ENCODE results near the gene ASTN2.

Gene ASTN2

GRCh38 chr9:117180896-117181445 is 233.9 kb downstream of the ASTN2 start:
- DNase-seq (ENCODE audit: low read depth in 1 of 2, low spot score in 1 of 2), result no peak

GRCh38 chr9:117178596-117179375 is 236.1 kb downstream of the ASTN2 start:
- no peak for DNase-seq (ENCODE audit: low read depth in 1 of 2, low spot score in 1 of 2)

- DNase-seq (ENCODE audit: low read depth in 1 of 2, low spot score in 1 of 2), result no peak
Measured at GRCh38 chr9:117170567-117170966, 244.3 kb downstream of the ASTN2 start.

- DNase-seq (ENCODE audit: low read depth in 1 of 2, low spot score in 1 of 2), result no peak
Measured at GRCh38 chr9:117169089-117169621, 245.7 kb downstream of the ASTN2 start.

GRCh38 chr9:117164512-117164911 is 250.3 kb downstream of the ASTN2 start:
- DNase-seq (ENCODE audit: low read depth in 1 of 2, low spot score in 1 of 2), result no peak

GRCh38 chr9:117160254-117160653 is 254.6 kb downstream of the ASTN2 start:
- DNase-seq (ENCODE audit: low read depth in 1 of 2, low spot score in 1 of 2), result no peak

GRCh38 chr9:117156771-117157535 is 257.9 kb downstream of the ASTN2 start:
- DNase-seq (ENCODE audit: low read depth in 1 of 2, low spot score in 1 of 2), result no peak

- DNase-seq (ENCODE audit: low read depth in 1 of 2, low spot score in 1 of 2), result no peak
Measured at GRCh38 chr9:117156144-117156688, 258.6 kb downstream of the ASTN2 start.

- DNase-seq (ENCODE audit: low read depth in 1 of 2, low spot score in 1 of 2), result no peak
Measured at GRCh38 chr9:117153021-117153420, 261.8 kb downstream of the ASTN2 start.

- no peak for DNase-seq (ENCODE audit: low read depth in 1 of 2, low spot score in 1 of 2)
Measured at GRCh38 chr9:117151716-117152115, 263.1 kb downstream of the ASTN2 start.

GRCh38 chr9:117149996-117150395 is 264.9 kb downstream of the ASTN2 start:
- DNase-seq (ENCODE audit: low read depth in 1 of 2, low spot score in 1 of 2), result no peak

GRCh38 chr9:117145811-117146490 is 268.9 kb downstream of the ASTN2 start:
- no peak for DNase-seq (ENCODE audit: low read depth in 1 of 2, low spot score in 1 of 2)

- no peak for DNase-seq (ENCODE audit: low read depth in 1 of 2, low spot score in 1 of 2)
Measured at GRCh38 chr9:117145081-117145480, 269.8 kb downstream of the ASTN2 start.

- DNase-seq (ENCODE audit: low read depth in 1 of 2, low spot score in 1 of 2), result no peak
Measured at GRCh38 chr9:117138231-117138630, 276.6 kb downstream of the ASTN2 start.

GRCh38 chr9:117136461-117136860 is 278.4 kb downstream of the ASTN2 start:
- no peak for DNase-seq (ENCODE audit: low read depth in 1 of 2, low spot score in 1 of 2)

- no peak for DNase-seq (ENCODE audit: low read depth in 1 of 2, low spot score in 1 of 2)
Measured at GRCh38 chr9:117135501-117136098, 279.3 kb downstream of the ASTN2 start.

- DNase-seq (ENCODE audit: low read depth in 1 of 2, low spot score in 1 of 2), result no peak
Measured at GRCh38 chr9:117134826-117135500, 279.9 kb downstream of the ASTN2 start.

GRCh38 chr9:117126871-117127270 is 288.0 kb downstream of the ASTN2 start:
- no peak for DNase-seq (ENCODE audit: low read depth in 1 of 2, low spot score in 1 of 2)

- no peak for DNase-seq (ENCODE audit: low read depth in 1 of 2, low spot score in 1 of 2)
Measured at GRCh38 chr9:117125531-117125930, 289.3 kb downstream of the ASTN2 start.

- no peak for DNase-seq (ENCODE audit: low read depth in 1 of 2, low spot score in 1 of 2)
Measured at GRCh38 chr9:117123729-117124128, 291.1 kb downstream of the ASTN2 start.

Measured in stimulated activated CD4-positive, alpha-beta T cell treated with anti-CD3 and anti-CD28 coated beads, Interleukin-15, amount 100 ng/mL, for 1 hour (primary cell).